SK-N-SH (cell line): ENCODE measurements around the gene PARP16.

ENCODE experiments used
- ELF1 ChIP-seq: IDR thresholded peaks from 2 replicates; pipeline ENCODE4 v1.4.0; 2012
- EP300 ChIP-seq, 2 experiments: IDR thresholded peaks; 2 replicates each; pipeline versions ENCODE4 v1.4.0 to v1.6.1; 2012; ENCODE audit warnings: borderline replicate concordance in 1 of 2, low read depth in 1 of 2, low read length in 1 of 2
- EZH2phosphoT487 ChIP-seq: fragments of 200-600 bp; sonication (generic); IDR thresholded peaks from 2 replicates; pipeline ENCODE4 v1.6.1; 2017; ENCODE audit warnings: low read depth, mixed run types, mild to moderate bottlenecking, antibody characterized with exemption, moderate library complexity, borderline replicate concordance
- FOSL2 ChIP-seq: IDR thresholded peaks from 2 replicates; pipeline ENCODE4 v1.4.0; 2012; ENCODE audit warnings: low read depth, mild to moderate bottlenecking, moderate library complexity, borderline replicate concordance
- JUND ChIP-seq: IDR thresholded peaks from 2 replicates; pipeline ENCODE4 v1.4.0; 2012
- MXI1 ChIP-seq: IDR thresholded peaks from 2 replicates; pipeline ENCODE4 v1.6.1; 2012; ENCODE audit warnings: mild to moderate bottlenecking, low read depth, low read length, improper control_type of control experiment
- RAD21 ChIP-seq: IDR thresholded peaks from 2 replicates; pipeline ENCODE4 v1.6.1; 2012; ENCODE audit warnings: mild to moderate bottlenecking, low read length
- RCOR1 ChIP-seq: fragments of 150-350 bp; IDR thresholded peaks from 2 replicates; pipeline ENCODE4 v1.6.1; 2017; ENCODE audit warnings: antibody characterized with exemption, low read length
- RXRA ChIP-seq: IDR thresholded peaks from 2 replicates; pipeline ENCODE4 v1.4.0; 2012; ENCODE audit warnings: low read depth, mild to moderate bottlenecking, borderline replicate concordance
- TAF1 ChIP-seq: IDR thresholded peaks from 2 replicates; pipeline ENCODE4 v1.6.1; 2012; ENCODE audit warnings: low read depth, mild to moderate bottlenecking, low read length, moderate library complexity, borderline replicate concordance
- YY1 ChIP-seq: IDR thresholded peaks from 2 replicates; pipeline ENCODE4 v1.4.0; 2012; ENCODE audit warnings: low read depth, mild to moderate bottlenecking
- TF ChIP-seq, protein P1 (sequence below): IDR thresholded peaks from 2 replicates; pipeline ENCODE4 v1.6.1; 2012; ENCODE audit warnings: mild to moderate bottlenecking, low read depth, low read length, moderate library complexity
- TF ChIP-seq, protein P2 (sequence below): fragments of 200-600 bp; sonication (generic); IDR thresholded peaks from 2 replicates; pipeline ENCODE4 v1.6.1; 2017; ENCODE audit warnings: antibody characterized with exemption, mild to moderate bottlenecking, moderate library complexity
- TF ChIP-seq, protein P3 (sequence below): IDR thresholded peaks from 2 replicates; pipeline ENCODE4 v1.4.0; 2012; ENCODE audit warnings: low read depth, borderline replicate concordance

DNA sequence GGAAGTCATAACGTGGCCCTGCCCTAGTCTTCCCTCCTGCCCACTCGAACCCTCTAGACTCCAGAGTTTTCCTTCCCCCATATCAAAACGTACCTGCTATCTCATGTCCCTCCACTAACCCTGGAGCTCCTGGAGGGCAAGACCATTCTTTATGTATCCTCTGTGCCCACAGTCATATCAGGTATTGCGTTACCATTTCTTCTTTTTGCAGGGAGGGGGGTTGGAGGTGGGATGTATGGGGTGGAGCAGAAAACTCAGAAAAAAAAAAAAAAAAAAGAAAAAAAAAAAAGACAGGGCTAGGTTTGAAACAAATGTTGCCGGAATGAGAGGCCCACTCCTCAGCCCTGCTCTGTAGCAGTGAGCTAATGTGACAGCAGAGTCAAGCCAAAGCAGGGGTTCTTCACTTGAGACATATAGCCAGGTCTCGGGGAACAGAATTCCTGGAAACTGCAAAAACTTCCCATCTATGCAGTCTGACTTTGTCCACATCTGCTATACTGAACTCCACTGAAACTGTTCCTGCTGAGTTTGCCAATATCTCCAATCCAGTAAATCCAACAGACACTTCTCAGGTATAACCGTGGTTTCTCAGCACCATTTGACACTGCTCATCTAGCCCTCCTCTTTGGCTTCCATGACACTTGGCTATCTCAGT, 31.1 kb downstream of the PARP16 start:
- TF ChIP-seq, protein P1, sequence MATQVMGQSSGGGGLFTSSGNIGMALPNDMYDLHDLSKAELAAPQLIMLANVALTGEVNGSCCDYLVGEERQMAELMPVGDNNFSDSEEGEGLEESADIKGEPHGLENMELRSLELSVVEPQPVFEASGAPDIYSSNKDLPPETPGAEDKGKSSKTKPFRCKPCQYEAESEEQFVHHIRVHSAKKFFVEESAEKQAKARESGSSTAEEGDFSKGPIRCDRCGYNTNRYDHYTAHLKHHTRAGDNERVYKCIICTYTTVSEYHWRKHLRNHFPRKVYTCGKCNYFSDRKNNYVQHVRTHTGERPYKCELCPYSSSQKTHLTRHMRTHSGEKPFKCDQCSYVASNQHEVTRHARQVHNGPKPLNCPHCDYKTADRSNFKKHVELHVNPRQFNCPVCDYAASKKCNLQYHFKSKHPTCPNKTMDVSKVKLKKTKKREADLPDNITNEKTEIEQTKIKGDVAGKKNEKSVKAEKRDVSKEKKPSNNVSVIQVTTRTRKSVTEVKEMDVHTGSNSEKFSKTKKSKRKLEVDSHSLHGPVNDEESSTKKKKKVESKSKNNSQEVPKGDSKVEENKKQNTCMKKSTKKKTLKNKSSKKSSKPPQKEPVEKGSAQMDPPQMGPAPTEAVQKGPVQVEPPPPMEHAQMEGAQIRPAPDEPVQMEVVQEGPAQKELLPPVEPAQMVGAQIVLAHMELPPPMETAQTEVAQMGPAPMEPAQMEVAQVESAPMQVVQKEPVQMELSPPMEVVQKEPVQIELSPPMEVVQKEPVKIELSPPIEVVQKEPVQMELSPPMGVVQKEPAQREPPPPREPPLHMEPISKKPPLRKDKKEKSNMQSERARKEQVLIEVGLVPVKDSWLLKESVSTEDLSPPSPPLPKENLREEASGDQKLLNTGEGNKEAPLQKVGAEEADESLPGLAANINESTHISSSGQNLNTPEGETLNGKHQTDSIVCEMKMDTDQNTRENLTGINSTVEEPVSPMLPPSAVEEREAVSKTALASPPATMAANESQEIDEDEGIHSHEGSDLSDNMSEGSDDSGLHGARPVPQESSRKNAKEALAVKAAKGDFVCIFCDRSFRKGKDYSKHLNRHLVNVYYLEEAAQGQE = no peak
- TF ChIP-seq EZH2phosphoT487 (no peak), YY1 (no peak), RCOR1 (no peak), FOSL2 (no peak), RXRA (no peak), EP300 (IDR thresholded peaks at IDR 0.05; ENCODE audit: borderline replicate concordance in 1 of 2, low read depth in 1 of 2, low read length in 1 of 2) (no peak), RAD21 (no peak), TAF1 (no peak), JUND (no peak), ELF1 (no peak), MXI1 (no peak)
- TF ChIP-seq, protein P2, sequence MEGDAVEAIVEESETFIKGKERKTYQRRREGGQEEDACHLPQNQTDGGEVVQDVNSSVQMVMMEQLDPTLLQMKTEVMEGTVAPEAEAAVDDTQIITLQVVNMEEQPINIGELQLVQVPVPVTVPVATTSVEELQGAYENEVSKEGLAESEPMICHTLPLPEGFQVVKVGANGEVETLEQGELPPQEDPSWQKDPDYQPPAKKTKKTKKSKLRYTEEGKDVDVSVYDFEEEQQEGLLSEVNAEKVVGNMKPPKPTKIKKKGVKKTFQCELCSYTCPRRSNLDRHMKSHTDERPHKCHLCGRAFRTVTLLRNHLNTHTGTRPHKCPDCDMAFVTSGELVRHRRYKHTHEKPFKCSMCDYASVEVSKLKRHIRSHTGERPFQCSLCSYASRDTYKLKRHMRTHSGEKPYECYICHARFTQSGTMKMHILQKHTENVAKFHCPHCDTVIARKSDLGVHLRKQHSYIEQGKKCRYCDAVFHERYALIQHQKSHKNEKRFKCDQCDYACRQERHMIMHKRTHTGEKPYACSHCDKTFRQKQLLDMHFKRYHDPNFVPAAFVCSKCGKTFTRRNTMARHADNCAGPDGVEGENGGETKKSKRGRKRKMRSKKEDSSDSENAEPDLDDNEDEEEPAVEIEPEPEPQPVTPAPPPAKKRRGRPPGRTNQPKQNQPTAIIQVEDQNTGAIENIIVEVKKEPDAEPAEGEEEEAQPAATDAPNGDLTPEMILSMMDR = no peak
- TF ChIP-seq, protein P3, sequence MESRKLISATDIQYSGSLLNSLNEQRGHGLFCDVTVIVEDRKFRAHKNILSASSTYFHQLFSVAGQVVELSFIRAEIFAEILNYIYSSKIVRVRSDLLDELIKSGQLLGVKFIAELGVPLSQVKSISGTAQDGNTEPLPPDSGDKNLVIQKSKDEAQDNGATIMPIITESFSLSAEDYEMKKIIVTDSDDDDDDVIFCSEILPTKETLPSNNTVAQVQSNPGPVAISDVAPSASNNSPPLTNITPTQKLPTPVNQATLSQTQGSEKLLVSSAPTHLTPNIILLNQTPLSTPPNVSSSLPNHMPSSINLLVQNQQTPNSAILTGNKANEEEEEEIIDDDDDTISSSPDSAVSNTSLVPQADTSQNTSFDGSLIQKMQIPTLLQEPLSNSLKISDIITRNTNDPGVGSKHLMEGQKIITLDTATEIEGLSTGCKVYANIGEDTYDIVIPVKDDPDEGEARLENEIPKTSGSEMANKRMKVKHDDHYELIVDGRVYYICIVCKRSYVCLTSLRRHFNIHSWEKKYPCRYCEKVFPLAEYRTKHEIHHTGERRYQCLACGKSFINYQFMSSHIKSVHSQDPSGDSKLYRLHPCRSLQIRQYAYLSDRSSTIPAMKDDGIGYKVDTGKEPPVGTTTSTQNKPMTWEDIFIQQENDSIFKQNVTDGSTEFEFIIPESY = no peak
